ENCODE results near the gene HMOX2.
A peak's percentile ranks its signal among the peaks of the same experiment; 100 is the strongest.

HMOX2 gene

DNA sequence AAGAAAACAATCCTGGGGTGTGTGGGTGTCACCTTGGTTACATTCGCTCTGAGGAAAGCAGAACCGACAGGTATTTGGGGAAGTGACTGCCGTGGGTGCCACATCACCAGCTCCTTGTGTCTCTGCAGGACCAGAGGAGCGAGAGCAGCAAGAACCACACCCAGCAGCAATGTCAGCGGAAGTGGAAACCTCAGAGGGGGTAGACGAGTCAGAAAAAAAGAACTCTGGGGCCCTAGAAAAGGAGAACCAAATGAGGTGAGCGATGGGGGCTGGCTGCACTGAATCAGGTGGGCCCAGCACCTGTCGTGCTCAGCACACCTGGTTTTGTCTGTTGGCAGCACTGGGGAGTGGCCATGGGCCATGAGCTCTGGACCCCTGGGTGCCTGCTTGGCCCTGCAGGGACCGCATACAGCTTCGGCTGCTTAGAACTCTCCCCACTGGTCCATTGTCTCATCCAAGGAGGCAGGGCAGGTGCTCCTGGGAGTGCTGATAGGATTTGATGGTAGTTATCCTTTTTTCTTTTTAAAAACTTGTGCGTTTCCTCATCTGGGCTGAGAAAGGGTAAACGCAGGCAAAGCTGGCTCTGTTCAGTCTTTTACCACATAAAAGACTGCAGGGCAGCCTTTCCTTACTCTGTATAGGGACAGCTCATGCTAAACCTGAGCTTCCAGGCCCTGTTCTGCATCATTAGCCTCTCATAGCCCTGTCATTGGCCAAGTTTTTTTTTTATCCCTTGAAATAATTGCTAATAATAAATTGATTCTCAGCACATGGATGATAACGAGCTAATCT lies 29.4 kb downstream of the HMOX2 start:
- DNase-seq (ENCODE audit: low read depth) = no peak

DNA sequence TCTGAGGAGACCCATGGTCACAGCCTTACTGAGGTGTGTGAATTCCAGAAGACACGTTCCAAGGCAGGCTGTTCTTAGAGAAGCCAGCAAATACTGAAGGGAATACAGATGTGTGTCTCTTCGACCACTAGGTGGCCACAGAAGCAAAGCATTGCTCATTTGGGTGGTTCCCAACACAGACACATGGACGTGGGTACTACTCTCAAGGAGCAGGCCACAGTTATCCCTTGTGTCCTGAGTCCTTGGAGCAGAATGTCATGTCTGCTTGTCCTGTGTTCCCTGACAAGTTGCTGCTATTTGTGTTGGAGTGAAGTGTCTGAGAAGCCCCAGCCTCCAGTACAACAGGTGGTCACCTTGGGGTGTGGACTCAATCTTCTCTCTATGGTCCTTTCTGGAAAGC lies 30.3 kb downstream of the HMOX2 start:
- DNase-seq (ENCODE audit: low read depth) = peak; percentile 63

DNA sequence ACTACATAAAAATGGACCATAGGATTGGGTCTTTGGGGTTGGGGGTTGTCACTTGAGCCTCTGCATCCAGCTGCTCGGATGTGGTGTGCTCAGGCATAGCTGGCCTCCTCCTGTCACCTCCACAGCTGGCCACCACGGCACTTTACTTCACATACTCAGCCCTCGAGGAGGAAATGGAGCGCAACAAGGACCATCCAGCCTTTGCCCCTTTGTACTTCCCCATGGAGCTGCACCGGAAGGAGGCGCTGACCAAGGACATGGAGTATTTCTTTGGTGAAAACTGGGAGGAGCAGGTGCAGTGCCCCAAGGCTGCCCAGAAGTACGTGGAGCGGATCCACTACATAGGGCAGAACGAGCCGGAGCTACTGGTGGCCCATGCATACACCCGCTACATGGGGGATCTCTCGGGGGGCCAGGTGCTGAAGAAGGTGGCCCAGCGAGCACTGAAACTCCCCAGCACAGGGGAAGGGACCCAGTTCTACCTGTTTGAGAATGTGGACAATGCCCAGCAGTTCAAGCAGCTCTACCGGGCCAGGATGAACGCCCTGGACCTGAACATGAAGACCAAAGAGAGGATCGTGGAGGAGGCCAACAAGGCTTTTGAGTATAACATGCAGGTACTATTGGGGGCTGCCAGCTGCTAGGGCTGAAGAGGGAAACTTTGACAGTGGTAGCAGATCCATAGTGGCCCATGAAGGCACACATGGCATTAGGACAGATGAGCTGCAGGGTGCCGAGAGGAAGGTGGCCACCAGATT lies 31.6 kb downstream of the HMOX2 start:
- no peak for DNase-seq (ENCODE audit: low read depth)

DNA sequence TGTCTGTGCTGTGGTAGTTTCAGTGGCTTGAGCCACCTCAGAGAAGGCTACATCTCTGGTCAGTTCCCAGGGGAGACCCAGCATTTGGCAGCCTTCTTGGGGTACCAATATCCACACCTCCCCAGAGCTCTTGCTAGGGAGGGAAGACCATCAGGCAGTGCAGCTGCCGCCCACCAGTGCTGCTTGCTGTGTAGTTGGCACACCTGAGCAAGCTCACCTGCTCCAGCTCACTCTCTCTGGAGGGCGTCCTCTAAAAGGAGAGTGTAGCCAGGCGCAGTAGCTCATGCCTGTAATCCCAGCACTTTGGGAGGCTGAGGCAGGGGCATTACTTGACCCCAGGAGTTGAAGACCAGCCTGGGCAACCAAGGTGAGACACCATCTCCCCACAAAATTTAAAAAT lies 32.6 kb downstream of the HMOX2 start:
- DNase-seq (ENCODE audit: low read depth) = no peak

DNA sequence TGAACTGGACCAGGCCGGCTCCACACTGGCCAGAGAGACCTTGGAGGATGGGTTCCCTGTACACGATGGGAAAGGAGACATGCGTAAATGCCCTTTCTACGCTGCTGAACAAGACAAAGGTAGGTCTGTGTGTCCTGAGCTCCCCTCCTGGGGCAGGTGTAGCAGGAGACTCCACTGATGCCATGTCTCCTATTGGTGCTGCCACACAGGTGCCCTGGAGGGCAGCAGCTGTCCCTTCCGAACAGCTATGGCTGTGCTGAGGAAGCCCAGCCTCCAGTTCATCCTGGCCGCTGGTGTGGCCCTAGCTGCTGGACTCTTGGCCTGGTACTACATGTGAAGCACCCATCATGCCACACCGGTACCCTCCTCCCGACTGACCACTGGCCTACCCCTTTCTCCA lies 33.2 kb downstream of the HMOX2 start:
- no peak for DNase-seq (ENCODE audit: low read depth)

DNA sequence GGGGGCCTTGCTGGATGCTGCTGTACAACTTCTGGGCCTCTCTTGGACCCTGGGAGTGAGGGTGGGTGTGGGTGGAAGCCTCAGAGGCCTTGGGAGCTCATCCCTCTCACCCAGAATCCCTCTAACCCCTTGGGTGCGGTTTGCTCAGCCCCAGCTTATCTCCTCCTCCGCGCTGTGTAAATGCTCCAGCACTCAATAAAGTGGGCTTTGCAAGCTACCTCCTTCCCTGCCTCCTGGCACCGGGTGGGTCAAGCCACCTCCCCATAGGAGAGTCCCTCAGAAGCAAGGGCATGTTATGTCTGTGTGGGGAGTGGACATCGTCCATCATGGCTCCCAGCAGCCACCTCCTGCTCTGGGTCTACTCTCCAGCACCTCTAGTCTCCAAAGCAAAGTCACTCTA lies 33.9 kb downstream of the HMOX2 start:
- no peak for DNase-seq (ENCODE audit: low read depth)

DNA sequence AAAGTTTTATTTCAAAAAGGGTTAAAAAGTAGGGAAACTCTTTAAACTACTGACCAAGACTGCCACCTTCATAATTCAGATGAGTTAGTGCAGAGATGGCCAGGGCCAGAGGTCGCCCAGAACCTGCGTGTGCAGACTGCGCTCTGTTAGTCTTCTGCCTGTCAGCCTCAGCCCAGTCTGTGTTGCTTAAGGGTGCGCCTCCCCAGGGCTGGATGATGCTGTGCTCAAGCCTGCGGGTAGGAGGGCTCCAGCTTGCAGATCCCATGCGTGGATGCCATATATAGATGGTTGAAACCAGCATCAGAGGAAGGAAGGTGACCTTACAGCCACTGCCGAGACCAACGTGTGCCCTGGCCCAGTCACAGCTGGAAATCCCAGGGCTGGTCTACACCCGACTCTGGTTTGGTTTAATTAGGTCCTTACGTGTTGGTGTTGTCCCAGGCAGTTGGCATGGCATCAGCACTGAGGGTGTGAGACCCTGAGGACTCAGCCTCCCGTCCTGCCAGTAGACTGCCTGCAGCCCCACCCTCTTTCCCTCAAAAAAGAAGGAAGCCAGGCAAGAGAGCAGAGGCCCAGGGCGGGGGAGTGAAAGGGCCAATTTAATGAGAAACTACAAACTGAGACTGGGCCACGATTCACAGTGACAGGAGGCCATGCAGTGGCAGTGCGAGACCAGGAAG lies 34.7 kb downstream of the HMOX2 start:
- DNase-seq (ENCODE audit: low read depth) = no peak

DNA sequence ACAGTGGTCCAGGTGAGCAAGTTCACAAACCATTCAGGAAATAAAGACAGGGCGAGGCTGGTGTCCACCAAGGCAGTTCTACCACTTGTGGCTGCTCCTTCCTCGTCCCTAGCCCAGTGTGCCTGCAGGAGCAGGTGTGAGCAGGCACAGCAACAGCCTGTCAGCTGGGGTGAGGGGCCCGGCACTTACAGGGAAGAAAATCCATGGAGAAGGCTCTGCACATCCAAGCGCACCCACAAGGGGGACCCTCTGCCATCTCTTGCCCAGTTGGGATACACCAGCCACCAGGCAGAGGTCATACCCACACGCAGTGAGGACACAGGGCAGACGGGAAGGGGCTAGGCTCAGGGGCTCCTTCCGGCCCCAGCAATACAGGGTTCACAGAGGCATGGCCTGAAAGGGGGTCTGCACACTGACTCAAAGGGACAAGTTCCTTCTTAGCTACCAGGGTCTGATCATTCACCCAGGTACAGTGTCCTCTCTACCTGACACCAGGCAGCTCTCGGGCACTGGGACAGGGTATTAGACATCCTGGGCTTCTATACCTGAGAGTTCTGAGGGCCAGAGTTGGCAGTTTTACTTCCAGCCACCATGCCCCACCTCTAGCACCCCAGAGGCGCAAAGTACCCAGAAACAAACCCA lies 35.4 kb downstream of the HMOX2 start:
- no peak for DNase-seq (ENCODE audit: low read depth)

DNA sequence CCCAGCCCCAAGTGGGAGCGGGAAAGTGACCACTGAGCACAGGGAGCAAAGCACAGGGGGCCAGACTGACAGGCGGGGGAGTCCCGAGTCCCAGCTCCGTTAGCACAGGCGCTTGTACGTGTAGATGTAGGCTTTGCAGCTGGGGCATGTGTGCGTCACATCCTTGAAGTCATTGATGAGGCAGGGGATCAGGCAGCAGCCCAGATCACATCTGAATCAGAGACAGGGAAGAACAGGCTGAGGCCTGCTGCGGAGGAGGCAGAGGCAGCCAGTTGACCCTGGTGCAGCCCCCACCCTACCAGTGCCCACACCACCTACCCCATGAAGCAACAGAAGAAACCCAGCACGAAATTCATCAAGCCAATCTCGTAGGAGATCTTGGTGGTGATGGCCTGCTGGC lies 36.3 kb downstream of the HMOX2 start:
- no peak for DNase-seq (ENCODE audit: low read depth)

DNA sequence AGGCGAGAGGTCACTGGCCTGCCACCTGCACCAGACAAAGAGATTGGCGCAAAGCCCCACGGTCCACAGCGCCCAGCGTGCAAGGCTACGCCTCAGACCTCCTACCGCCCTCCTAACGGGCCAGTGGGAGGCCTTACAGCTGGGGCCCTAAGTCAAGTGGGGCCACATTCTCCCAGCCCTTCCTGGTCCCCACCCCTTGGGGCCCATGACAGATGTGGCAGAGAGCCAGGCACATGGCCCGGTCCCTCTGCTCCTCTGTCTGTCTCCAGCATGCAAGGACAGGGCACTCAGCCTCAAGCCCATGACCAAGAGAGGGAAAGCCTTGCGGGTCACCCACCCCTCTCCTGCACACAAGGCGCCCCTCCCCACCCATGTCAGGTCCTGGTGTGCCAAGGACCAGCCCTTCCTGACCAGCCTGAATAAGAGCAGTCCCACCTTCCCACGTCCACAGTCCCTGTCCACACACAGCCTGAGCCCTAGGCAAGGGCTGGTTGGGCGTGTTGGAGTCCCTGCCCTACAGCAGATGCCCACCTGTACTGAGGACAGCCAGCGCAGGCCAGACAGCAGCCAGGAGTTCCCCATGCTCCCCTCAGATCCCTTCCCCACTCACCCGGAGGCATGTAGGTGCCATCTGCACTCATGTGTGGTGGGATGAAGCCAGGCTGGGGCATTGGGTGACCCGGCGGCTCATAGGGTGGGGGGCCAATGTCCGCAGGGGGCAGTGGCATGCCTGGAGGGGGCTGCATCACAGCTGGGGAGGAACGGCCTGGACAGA lies 37.1 kb downstream of the HMOX2 start:
- no peak for DNase-seq (ENCODE audit: low read depth)

DNA sequence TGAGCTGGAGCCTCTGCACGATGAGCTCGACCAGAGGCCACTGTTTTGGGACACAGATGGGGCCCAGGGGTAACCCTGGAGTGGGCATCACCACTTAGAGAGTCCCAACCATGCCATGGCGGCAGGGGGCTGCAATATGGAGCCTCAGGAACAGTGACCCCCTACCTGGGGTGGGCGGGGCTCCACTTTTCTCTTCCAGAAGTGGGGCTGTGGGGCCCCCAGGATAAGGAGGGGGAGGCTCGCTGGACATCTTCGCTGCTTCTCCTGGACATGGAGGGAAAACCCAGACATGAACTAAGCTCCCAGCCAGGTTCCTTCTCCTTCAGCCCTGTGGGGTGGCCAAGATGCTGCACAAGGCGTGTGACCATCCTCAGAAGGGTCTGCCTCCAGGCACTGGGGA lies 37.7 kb downstream of the HMOX2 start:
- no peak for DNase-seq (ENCODE audit: low read depth)

DNA sequence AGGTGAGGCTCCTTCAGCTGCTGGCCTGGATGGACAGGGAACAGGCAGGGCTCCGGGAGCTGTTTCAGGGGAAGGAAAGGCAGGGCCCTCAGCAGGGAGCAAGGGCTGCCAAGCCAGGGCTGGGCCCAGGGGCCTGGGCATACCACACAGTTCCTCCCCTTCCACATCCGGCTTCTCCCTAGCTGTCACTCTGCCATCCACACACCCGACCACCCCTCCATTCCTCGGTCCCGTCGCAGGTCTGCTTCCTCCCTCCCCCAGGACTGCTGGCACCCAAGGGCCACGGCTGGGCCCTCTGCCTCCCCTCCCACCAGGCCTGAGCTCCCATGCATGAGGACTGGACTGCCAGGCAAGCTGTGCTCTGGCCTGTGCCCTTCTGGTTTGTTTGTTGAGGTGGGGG lies 38.4 kb downstream of the HMOX2 start:
- no peak for DNase-seq (ENCODE audit: low read depth)

DNA sequence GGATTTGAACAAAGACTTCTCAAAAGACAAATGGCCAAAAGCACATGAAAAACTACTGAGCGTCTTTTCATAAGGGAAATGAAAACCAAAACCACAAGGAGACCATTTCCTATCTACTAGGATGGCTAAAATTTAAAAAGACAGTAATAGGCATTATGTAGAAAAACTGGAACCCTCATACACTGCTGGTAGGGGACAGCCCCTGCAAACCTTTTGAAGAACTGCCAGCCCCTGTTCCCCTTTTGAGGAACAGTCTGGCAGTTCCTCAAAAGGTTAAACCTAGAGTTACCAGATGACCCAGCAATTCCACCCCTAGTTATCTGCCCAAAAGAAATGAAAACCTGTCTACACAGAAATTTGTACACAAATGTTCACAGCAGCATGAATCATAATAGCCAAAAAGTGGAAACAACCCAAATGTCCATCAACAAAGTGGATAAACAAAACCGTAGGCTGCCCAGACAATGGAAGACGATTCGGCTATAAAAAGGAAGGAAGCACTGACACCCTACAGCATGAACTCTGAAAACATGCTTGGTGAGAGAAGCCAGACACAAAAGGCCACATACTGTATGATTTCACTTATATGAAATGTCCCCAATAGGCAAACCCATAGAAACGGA lies 39.5 kb downstream of the HMOX2 start:
- DNase-seq (ENCODE audit: low read depth) = no peak

DNA sequence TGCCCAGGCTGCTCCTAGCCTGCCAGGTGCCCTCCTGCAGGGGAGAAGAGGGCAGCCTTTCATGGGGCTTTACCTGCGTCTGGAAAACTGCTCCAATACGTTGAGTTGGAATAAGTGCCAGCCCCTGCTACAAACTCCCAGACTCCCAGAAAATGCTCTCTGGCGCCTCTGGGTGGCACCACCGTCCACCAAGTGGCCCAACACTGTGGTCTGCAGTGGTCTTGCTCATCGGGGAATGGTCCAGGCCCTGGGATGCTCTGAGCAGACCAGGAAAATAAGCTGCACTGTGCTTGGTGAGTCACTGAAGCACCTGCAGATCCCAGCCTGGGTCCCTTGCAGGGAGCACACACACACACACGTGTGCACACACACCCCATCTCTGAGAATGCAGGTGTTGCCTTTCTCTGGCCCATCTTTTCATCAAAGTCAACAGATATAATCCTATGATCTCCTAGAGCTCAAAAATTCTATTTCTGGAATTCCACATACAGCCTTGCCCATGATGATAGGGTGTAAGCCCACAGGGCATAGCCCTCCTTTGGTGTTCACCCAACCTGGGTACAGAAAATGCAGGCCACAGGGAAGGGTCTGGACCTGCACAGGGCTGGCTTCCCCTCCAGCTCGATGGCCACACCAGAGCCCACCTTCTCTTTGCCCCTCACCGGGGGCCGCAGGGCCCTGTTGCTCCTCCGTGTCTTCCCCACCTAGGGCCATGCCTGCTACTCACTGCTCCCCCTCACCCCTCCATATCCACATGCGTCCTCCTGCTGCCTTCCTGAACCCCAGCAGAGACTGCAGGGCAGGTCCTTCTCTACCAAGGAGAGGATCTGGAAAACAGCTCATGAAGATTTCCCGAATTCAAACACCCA lies 41.8 kb downstream of the HMOX2 start:
- no peak for DNase-seq (ENCODE audit: low read depth)

DNA sequence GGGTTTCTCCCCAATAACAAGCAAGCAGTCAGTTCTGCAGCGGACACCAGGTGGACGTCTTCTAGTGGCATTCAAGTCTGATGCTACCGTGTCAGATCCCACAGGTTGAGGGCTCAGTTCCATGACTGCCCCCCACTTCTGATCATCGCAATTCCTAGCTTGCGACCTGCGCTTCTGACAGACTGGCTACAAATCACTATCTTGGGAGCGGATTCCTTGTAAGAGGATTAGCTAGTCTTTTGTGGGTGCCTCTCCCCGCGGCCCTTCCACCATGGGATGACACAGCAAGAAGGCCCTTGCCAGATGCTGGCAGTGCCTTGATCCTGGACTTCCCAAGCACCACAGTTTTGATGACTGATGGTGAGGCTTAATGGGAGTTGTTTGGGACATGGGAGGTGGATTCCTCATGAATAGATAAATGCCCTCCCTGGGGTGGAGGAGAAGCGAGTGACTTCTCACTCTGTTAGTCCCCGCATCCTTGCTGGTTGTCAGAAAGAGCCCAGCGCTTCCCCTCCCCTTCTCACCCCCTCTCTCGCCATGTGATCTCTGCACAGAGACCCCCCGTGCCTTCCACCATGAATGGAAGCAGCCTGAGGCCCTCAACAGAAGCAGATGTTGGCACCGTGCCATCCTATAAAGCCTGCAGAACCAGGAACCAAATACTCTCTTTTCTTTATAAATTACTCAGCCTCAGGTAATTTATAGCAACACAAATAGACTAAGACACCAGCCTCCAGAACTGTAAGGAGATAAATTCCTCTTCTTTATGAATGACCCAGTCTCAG lies 43.3 kb downstream of the HMOX2 start:
- DNase-seq (ENCODE audit: low read depth) = no peak

DNA sequence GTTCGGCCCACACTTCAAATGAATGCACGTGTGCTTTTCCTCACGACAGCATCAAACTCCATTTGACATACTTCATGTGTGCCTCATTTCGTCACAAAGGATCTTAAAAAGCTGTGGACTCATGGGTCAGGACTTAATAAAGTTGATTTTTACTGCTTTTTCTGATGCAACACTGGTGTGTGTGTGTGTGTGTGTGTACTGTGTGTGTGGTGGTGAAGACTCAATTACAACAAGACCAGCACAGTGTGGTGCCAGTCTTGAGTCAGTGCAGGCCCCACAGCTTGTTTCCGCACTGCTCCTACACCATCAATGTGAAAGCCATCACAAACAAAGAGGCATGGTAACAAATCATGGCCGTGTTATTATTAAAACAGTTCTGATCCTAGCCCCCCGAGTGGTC lies 44.7 kb downstream of the HMOX2 start:
- no peak for DNase-seq (ENCODE audit: low read depth)

DNA sequence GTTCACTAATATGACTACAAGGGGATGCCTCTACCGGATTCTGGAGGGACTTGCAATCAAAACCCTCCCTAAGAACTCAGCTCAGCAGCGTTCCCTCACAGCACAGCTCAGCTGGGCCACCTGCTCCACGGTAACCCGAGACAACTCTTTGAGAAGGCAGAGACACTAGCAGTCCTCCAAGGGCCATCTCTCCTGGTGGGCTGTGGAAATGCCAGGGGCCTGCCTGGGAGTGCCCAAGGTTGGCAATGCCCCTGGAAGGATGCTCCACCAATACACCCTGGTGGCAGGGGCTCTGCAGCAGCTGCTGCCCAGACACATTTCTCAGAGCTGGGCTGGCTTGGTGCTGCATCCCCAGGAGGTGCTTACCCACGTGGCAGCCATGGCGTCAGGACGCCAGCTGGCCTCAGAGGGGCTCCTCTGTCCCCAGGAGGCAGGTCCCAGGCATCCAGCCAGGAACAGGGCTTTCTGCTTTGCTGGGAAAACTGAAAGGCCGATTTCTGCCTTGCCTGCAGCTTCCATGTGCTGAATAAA lies 45.9 kb downstream of the HMOX2 start:
- DNase-seq (ENCODE audit: low read depth) = no peak

DNA sequence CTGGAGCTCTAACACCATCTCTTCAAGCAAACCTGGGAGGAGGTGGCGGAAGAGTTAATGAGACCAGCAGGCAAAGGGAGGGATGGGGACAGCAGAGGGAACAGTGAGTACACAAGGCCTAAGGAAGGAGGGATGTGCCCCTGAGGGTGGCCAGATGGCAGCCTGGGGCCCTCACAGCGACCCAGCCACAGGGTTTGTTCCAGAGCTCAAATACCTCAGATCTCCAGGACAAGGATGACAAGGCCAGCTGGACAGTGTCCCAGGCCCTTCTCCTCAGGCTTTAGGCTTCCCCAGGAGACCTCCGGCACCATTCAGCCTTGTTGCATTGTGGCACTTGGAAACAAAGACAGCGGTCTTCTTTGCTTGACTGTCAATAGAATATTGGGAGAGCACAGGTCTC lies 47.5 kb downstream of the HMOX2 start:
- DNase-seq (ENCODE audit: low read depth) = no peak

DNA sequence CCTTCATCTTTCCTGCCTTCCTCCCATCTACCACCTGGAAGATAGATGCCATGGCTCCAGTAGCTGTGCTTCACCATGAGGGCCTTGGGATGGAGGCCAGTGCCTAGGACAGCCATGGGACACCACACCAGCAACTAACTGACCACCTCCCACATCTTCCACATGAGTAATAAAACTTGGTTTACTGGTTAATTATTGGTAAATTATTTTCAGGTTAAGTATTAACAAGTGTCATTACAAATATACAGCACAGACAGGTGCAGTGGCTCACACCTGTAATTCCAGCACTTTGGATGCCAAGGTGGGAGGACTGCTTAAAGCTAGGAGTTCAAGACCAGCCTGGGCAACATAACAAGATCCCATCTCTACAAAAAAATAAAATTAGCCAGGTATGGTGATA lies 48.4 kb downstream of the HMOX2 start:
- no peak for DNase-seq (ENCODE audit: low read depth)
